Ishikawa (cell line): ENCODE measurements around the gene SLC43A3.

Source experiments
- CEBPB ChIP-seq: IDR thresholded peaks from 2 replicates; pipeline ENCODE4 v1.6.1; 2012
- CREB1 ChIP-seq: IDR thresholded peaks from 2 replicates; pipeline ENCODE4 v1.6.1; 2012; ENCODE audit warnings: low read depth
- EGR1 ChIP-seq: IDR thresholded peaks from 2 replicates; pipeline ENCODE4 v1.6.1; 2012
- EP300 ChIP-seq: IDR thresholded peaks from 2 replicates; pipeline ENCODE4 v1.6.1; 2012; ENCODE audit warnings: borderline replicate concordance
- FOXM1 ChIP-seq: IDR thresholded peaks from 2 replicates; pipeline ENCODE4 v1.6.1; 2012; ENCODE audit warnings: low read depth, borderline replicate concordance
- NFIC ChIP-seq: IDR thresholded peaks from 2 replicates; pipeline ENCODE4 v1.6.1; 2012
- RAD21 ChIP-seq: IDR thresholded peaks from 2 replicates; pipeline ENCODE4 v1.6.1; 2012; ENCODE audit warnings: low read depth
- TAF1 ChIP-seq: IDR thresholded peaks from 2 replicates; pipeline ENCODE4 v1.6.1; 2012; ENCODE audit warnings: low read depth, mild to moderate bottlenecking
- TCF12 ChIP-seq: IDR thresholded peaks from 2 replicates; pipeline ENCODE4 v1.6.1; 2012; ENCODE audit warnings: low read depth
- TEAD4 ChIP-seq: IDR thresholded peaks from 2 replicates; pipeline ENCODE4 v1.6.1; 2012
- YY1 ChIP-seq: IDR thresholded peaks from 2 replicates; pipeline ENCODE4 v1.6.1; 2012; ENCODE audit warnings: low read depth
- ZBTB7A ChIP-seq: IDR thresholded peaks from 2 replicates; pipeline ENCODE4 v1.6.1; 2012; ENCODE audit warnings: low read depth
- TF ChIP-seq, protein P1 (sequence below): IDR thresholded peaks from 2 replicates; pipeline ENCODE4 v1.6.1; 2012
- TF ChIP-seq, protein P2 (sequence below): IDR thresholded peaks from 2 replicates; pipeline ENCODE4 v1.6.1; 2012
- TF ChIP-seq, protein P3 (sequence below): IDR thresholded peaks from 2 replicates; pipeline ENCODE4 v1.6.1; 2012; ENCODE audit warnings: low read depth, mild to moderate bottlenecking

SLC43A3 gene

DNA sequence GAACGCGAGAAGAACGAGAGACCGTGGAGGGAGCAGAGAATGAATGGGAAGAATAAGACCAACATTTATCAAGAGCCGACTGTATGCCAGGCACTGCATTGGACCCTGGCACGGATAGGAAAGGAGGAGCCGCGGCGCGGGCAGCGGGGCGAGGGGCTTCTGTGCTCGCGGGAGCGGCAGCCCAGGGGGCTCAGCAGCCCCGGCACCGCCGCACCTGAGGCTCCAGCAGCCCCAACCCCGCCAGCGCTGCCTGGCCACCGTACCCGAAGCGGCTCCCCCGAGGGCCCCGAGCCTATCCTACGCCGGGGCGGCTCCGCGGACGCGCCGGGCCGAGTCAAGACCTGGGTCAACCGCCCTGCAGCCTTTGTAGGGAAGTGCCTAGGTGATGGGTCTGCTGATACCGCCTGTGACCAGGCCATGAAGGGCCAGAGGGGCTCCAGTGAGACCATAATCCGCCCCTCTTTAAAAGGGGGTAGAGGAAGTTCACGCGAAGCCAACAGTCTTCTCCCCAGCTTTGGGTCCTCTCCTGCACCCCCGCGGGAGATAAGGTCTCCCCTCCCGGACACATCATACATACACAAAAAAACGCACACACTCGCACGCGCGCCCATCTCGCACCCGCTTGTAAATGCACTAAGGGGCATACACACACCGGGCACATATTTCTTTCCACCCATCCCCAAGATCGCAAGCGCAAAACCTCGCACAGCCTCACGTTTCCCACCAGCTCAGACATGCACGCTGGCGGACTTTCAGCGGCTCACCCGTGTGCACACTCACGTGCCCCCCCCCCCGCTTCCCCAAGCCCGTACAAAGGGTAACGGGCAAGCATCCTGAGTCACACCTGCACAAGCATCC is 32.5 kb upstream of the SLC43A3 start:
- TF ChIP-seq NFIC (no peak), EGR1 (no peak), TEAD4 (no peak), CEBPB (no peak), ZBTB7A (no peak), TAF1 (no peak)
- TF ChIP-seq, protein P1, sequence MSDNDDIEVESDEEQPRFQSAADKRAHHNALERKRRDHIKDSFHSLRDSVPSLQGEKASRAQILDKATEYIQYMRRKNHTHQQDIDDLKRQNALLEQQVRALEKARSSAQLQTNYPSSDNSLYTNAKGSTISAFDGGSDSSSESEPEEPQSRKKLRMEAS, result peak; percentile 54; the same call in 1 of the 2 replicates

DNA sequence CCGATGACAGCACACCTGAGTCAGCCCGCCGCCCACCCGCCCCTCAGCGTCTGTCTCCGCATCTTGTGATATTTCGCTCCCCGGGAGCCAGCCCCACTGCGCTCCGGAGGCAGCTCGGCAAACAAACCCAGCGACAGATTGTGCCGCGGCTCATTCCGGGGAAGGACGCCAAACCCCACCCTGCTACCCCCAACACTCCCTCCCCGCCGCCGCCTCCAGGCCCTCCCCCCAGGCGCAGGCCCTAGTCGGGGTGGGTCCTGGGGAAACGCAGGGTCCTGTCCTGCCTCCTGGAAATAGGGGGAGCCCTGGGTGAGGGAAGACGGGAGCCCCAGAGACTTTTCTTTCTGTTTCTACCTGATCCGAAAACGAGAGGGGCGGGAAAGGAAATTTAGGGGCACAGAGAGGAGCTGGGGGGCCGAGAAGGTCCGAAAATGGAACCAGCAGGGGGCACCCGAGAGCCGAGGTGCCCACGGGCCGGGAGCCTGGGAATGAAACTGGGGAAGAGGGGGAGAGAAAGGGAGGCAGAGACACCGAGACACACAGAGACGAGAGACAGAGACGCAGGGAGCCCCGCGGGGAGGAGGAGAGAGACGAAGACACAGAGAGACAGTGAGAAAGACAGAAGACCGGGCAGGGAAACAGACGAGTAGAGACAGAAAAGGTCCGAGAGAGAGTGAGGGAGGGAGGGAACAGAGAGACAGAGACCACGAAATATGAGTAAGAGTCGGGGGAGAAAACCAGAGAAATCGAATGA is 31.7 kb upstream of the SLC43A3 start:
- TF ChIP-seq ZBTB7A (peak; percentile 82; the same call in 1 of the 2 replicates), YY1 (no peak), FOXM1 (no peak), TAF1 (no peak), CREB1 (no peak), RAD21 (peak; percentile 45; the same call in 1 of the 2 replicates), TCF12 (no peak), EP300 (no peak)
- TF ChIP-seq, protein P1, result no peak
- TF ChIP-seq, protein P2, sequence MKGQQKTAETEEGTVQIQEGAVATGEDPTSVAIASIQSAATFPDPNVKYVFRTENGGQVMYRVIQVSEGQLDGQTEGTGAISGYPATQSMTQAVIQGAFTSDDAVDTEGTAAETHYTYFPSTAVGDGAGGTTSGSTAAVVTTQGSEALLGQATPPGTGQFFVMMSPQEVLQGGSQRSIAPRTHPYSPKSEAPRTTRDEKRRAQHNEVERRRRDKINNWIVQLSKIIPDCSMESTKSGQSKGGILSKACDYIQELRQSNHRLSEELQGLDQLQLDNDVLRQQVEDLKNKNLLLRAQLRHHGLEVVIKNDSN, result no peak

DNA sequence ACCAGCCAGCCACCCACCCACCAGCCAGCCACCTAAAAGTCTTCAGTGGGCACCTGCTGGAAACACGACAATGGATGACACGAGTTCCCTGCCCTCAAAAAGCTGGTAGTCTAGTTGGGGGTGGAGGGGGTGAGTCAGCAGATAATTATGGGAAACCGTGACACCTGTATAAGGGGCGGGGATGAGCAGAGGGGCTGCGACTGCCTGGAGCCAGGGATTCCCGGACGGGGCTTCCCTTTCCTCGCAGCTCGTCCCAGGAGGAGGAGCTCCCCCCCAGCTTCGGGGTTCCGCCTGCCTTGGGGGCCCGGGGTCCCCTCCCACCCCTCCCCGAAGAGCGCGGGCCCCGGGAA is 31.1 kb upstream of the SLC43A3 start:
- TF ChIP-seq RAD21, result no peak
- TF ChIP-seq ZBTB7A, result no peak
- TF ChIP-seq, protein P3, sequence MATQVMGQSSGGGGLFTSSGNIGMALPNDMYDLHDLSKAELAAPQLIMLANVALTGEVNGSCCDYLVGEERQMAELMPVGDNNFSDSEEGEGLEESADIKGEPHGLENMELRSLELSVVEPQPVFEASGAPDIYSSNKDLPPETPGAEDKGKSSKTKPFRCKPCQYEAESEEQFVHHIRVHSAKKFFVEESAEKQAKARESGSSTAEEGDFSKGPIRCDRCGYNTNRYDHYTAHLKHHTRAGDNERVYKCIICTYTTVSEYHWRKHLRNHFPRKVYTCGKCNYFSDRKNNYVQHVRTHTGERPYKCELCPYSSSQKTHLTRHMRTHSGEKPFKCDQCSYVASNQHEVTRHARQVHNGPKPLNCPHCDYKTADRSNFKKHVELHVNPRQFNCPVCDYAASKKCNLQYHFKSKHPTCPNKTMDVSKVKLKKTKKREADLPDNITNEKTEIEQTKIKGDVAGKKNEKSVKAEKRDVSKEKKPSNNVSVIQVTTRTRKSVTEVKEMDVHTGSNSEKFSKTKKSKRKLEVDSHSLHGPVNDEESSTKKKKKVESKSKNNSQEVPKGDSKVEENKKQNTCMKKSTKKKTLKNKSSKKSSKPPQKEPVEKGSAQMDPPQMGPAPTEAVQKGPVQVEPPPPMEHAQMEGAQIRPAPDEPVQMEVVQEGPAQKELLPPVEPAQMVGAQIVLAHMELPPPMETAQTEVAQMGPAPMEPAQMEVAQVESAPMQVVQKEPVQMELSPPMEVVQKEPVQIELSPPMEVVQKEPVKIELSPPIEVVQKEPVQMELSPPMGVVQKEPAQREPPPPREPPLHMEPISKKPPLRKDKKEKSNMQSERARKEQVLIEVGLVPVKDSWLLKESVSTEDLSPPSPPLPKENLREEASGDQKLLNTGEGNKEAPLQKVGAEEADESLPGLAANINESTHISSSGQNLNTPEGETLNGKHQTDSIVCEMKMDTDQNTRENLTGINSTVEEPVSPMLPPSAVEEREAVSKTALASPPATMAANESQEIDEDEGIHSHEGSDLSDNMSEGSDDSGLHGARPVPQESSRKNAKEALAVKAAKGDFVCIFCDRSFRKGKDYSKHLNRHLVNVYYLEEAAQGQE, result no peak
- TF ChIP-seq TCF12, result no peak
- TF ChIP-seq FOXM1, result no peak
- no peak for TF ChIP-seq TEAD4
- no peak for TF ChIP-seq CEBPB
- TF ChIP-seq, protein P2, result no peak
- TF ChIP-seq, protein P1, result no peak
- no peak for TF ChIP-seq YY1
- TF ChIP-seq NFIC, result no peak
- no peak for TF ChIP-seq EP300

DNA sequence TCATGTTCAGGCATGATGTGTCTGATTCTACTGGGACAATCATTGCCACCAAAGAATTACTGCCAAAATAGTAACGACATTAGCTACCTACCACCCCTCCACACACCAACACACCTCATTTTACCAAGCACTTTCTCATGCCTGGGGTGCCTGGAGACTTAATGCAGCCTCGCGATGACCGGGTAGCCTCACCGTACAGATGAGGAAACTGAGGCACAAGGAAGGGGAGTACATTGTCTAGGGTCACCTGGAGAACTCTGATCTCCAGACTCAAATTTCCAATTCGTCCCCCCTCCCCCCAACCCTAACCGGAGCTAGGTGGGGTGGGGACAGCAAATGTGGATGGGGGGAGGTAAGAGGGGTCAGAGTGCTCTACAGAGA is 30.7 kb upstream of the SLC43A3 start:
- TF ChIP-seq TCF12, result no peak
- TF ChIP-seq RAD21, result no peak
- no peak for TF ChIP-seq EGR1
- TF ChIP-seq ZBTB7A, result no peak
- TF ChIP-seq, protein P3, result no peak
- no peak for TF ChIP-seq EP300
- no peak for TF ChIP-seq FOXM1
- no peak for TF ChIP-seq NFIC
- no peak for TF ChIP-seq TEAD4
- TF ChIP-seq, protein P1, result no peak

DNA sequence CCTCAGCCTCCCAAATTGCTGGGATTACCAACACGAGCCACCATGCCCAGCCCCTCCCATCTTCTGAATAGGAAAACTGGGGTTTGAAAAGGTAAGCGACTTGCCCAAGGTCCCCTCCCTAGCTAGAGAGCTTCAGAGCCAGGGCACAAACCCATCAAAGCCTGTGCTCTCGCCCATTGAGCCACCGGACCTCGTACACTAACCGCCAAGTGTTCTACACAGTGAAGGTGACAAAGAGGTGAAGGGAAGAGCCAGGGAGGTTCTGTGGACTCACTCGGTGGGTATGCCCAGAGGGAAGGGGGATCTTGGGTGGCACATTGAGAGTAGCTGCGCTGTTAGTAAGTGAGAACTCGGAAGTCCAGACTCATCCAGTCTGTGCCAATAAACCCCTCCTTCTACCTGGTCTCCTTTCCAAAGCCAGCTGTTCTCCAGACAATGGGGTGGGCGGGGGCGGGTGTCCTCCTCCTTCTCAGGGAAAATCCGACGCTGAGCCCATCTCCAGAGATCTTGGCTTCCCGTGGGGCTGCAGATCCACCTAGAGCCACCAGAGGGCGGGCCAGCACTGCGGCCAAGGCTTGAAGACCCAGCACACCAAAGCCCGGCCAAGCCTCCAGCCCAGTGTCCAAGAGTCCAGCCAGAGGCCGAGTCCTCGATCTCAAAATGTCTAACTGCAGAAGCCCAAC is 30.2 kb upstream of the SLC43A3 start:
- 0 out of 2 replicates have a peak, but pooled peaks have one; percentile 32 for TF ChIP-seq ZBTB7A
- 0 out of 2 replicates have a peak, but pooled peaks have one; percentile 25 for TF ChIP-seq EGR1
- TF ChIP-seq TCF12, result no peak
- TF ChIP-seq RAD21, result peak; percentile 92
